ENCODE results near the gene GOSR1. TPM values are rescaled to one million over a fixed set of nuclear protein-coding genes. Genes with fewer than 3 reads are reported as not detected.

GOSR1 gene
- total and polyA plus RNA-seq, 2 donors (not counting 3 experiments of a cell fraction or from before 2014, with no cell fraction given), result 13.8 to 41.0 TPM

DNA sequence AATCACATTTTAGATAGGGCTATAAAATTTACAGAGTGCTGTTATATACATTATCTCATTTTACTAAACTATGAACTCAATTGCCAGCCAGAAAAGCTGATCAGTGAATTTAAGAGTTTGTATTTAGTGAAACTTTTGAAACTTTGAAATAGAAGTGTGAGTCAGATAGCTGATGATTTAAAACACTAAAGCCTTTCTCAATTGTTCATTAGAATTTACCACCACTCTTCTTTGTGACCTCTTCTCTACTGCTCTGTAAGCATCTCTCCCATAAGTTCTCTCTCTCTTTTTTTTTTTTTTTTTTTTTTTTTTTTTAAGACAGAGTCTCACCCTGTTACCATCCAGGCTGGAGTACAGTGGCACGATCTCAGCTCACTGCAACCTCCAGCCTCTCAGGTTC lies 43.7 kb downstream of the GOSR1 start:
- no peak overlapping the region for H3K9ac ChIP-seq (replicated peaks; ENCODE audit: extremely low read depth, insufficient read depth, low read length)
- no peaks in the 10 kb centered on the region for H3K79me2 ChIP-seq (ENCODE audit: control insufficient read depth, insufficient read depth, low read length)
- no peaks in the 10 kb centered on the region for H3K9me1 ChIP-seq (replicated peaks; ENCODE audit: control insufficient read depth, extremely low read depth, insufficient read depth, low read length)
- dilution Hi-C loops (cut with MboI; ENCODE audit: extremely low pct_ligation_motif_present, low sequenced_read_pairs), result no loop called here
- no peaks in the 10 kb centered on the region for H4K20me1 ChIP-seq (replicated peaks; ENCODE audit: control insufficient read depth, extremely low read depth, insufficient read depth, low read length)
- TF ChIP-seq MYC (IDR thresholded peaks at IDR 0.05; ENCODE audit: low read depth, low read length) (no peak), JUN (IDR thresholded peaks at IDR 0.05; ENCODE audit: borderline replicate concordance, insufficient read depth, insufficient read length, low read depth) (no peak), EZH2 (IDR thresholded peaks at IDR 0.05; ENCODE audit: borderline replicate concordance, low read depth, low read length, severe bottlenecking) (no peak), FOS (IDR thresholded peaks at IDR 0.05; ENCODE audit: borderline replicate concordance, insufficient read depth, low read length) (no peak), GATA2 (IDR thresholded peaks at IDR 0.05; ENCODE audit: insufficient read depth, insufficient read length, low read depth, low read length) (no peak), POLR2AphosphoS5 (IDR thresholded peaks at IDR 0.05; ENCODE audit: insufficient read depth, low read depth, low read length) (no peak), POLR2A (IDR thresholded peaks at IDR 0.05; ENCODE audit: low read depth, low read length) (no peak)
- TF ChIP-seq, protein P1, sequence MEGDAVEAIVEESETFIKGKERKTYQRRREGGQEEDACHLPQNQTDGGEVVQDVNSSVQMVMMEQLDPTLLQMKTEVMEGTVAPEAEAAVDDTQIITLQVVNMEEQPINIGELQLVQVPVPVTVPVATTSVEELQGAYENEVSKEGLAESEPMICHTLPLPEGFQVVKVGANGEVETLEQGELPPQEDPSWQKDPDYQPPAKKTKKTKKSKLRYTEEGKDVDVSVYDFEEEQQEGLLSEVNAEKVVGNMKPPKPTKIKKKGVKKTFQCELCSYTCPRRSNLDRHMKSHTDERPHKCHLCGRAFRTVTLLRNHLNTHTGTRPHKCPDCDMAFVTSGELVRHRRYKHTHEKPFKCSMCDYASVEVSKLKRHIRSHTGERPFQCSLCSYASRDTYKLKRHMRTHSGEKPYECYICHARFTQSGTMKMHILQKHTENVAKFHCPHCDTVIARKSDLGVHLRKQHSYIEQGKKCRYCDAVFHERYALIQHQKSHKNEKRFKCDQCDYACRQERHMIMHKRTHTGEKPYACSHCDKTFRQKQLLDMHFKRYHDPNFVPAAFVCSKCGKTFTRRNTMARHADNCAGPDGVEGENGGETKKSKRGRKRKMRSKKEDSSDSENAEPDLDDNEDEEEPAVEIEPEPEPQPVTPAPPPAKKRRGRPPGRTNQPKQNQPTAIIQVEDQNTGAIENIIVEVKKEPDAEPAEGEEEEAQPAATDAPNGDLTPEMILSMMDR (IDR thresholded peaks at IDR 0.05; ENCODE audit: extremely low read depth in 1 of 2, insufficient read depth in 1 of 2, low read depth in 1 of 2, low read length in 2 of 2), result no peak
- TF ChIP-seq, protein P2, sequence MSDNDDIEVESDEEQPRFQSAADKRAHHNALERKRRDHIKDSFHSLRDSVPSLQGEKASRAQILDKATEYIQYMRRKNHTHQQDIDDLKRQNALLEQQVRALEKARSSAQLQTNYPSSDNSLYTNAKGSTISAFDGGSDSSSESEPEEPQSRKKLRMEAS (IDR thresholded peaks at IDR 0.05; ENCODE audit: insufficient read depth, insufficient read length), result no peak
- no peaks in the 10 kb centered on the region for H3K27me3 ChIP-seq (ENCODE audit: control insufficient read depth in 2 of 2, insufficient read depth in 2 of 2, low read length in 2 of 2)
- no TSS peak for BruUV-seq (replicated peaks)
- no peak overlapping the region for H3K4me3 ChIP-seq (replicated peaks in 1 of 3; ENCODE audit: insufficient read depth in 1 of 3, low read depth in 1 of 3, low read length in 3 of 3)
- DNase-seq (ENCODE audit: low read depth, low spot score) (no peak), FAIRE-seq (no peak)
- no peak overlapping the region for H3K27ac ChIP-seq (ENCODE audit: insufficient read depth, low read depth, low read length)
- H3K4me1 ChIP-seq (ENCODE audit: control insufficient read depth, extremely low read depth, insufficient read depth, low read length), result peaks cover 14% of the 10 kb centered on the region
- H3K9me3 ChIP-seq (replicated peaks; ENCODE audit: control insufficient read depth, insufficient read depth, low read length), result no peaks in the 10 kb centered on the region
- no peak overlapping the region for H3K4me2 ChIP-seq (ENCODE audit: insufficient read depth, low read length)
- intact Hi-C loops (cut with micrococcal nuclease), result no loop called here
- no peak overlapping the region for H2AFZ ChIP-seq (ENCODE audit: low read depth, low read length)
- ChIA-PET POLR2A (no interaction called here), CTCF (no interaction called here)
- H3K36me3 ChIP-seq (ENCODE audit: control insufficient read depth in 2 of 2, extremely low read depth in 1 of 2, insufficient read depth in 2 of 2, low read length in 2 of 2), result peaks cover 3 to 10% of the 10 kb centered on the region in 2 experiments
